ENCODE data around the gene PDPK1.

PDPK1 gene

GRCh38 chr16:2551420-2551889, 13.6 kb downstream of the PDPK1 start:
- TF ChIP-seq TEAD4 (IDR thresholded peaks at IDR 0.05) (peak; percentile 81), CEBPB (IDR thresholded peaks at IDR 0.05) (peak; percentile 95)

GRCh38 chr16:2560798-2561133, 22.9 kb downstream of the PDPK1 start:
- TF ChIP-seq RAD21 (IDR thresholded peaks at IDR 0.05; ENCODE audit: low read depth) = peak; percentile 34; the same call in 1 of the 2 replicates

- no peak for TF ChIP-seq TCF12 (IDR thresholded peaks at IDR 0.05; ENCODE audit: low read depth)
- no peak for TF ChIP-seq USF1 (IDR thresholded peaks at IDR 0.05)
- TF ChIP-seq REST (IDR thresholded peaks at IDR 0.05; ENCODE audit: low read depth) = no peak
- no peak for TF ChIP-seq TEAD4 (IDR thresholded peaks at IDR 0.05)
- no peak for TF ChIP-seq CEBPB (IDR thresholded peaks at IDR 0.05)
- no peak for TF ChIP-seq NFIC (IDR thresholded peaks at IDR 0.05)
- no peak for TF ChIP-seq FOXM1 (IDR thresholded peaks at IDR 0.05; ENCODE audit: borderline replicate concordance, low read depth)
- no peak for TF ChIP-seq RAD21 (IDR thresholded peaks at IDR 0.05; ENCODE audit: low read depth)
- no peak for TF ChIP-seq MAX (IDR thresholded peaks at IDR 0.05)
- no peak for TF ChIP-seq YY1 (IDR thresholded peaks at IDR 0.05; ENCODE audit: low read depth)
- no peak for TF ChIP-seq TAF1 (IDR thresholded peaks at IDR 0.05; ENCODE audit: low read depth)
- TF ChIP-seq EP300 (IDR thresholded peaks at IDR 0.05; ENCODE audit: borderline replicate concordance) = no peak
- TF ChIP-seq ZBTB7A (IDR thresholded peaks at IDR 0.05; ENCODE audit: low read depth) = no peak
- no peak for TF ChIP-seq CREB1 (IDR thresholded peaks at IDR 0.05; ENCODE audit: low read depth)
These were observed 47.2 kb downstream of the PDPK1 start for GRCh38 chr16:2584729-2585650.

- TF ChIP-seq ZBTB7A (IDR thresholded peaks at IDR 0.05; ENCODE audit: low read depth) = no peak
- no peak for TF ChIP-seq CREB1 (IDR thresholded peaks at IDR 0.05; ENCODE audit: low read depth)
- TF ChIP-seq EGR1 (IDR thresholded peaks at IDR 0.05) = no peak
- TF ChIP-seq NFIC (IDR thresholded peaks at IDR 0.05) = no peak
- no peak for TF ChIP-seq TEAD4 (IDR thresholded peaks at IDR 0.05)
- no peak for TF ChIP-seq TAF1 (IDR thresholded peaks at IDR 0.05; ENCODE audit: low read depth)
- no peak for TF ChIP-seq REST (IDR thresholded peaks at IDR 0.05; ENCODE audit: low read depth)
- no peak for TF ChIP-seq FOXM1 (IDR thresholded peaks at IDR 0.05; ENCODE audit: borderline replicate concordance, low read depth)
- TF ChIP-seq YY1 (IDR thresholded peaks at IDR 0.05; ENCODE audit: low read depth) = no peak
- no peak for TF ChIP-seq TCF12 (IDR thresholded peaks at IDR 0.05; ENCODE audit: low read depth)
- TF ChIP-seq RAD21 (IDR thresholded peaks at IDR 0.05; ENCODE audit: low read depth) = no peak
- no peak for TF ChIP-seq MAX (IDR thresholded peaks at IDR 0.05)
- no peak for TF ChIP-seq CEBPB (IDR thresholded peaks at IDR 0.05)
- TF ChIP-seq USF1 (IDR thresholded peaks at IDR 0.05) = no peak
- TF ChIP-seq EP300 (IDR thresholded peaks at IDR 0.05; ENCODE audit: borderline replicate concordance) = no peak
These were observed 47.8 kb downstream of the PDPK1 start for GRCh38 chr16:2585651-2586081.

- TF ChIP-seq NFIC (IDR thresholded peaks at IDR 0.05) = no peak
- TF ChIP-seq EP300 (IDR thresholded peaks at IDR 0.05; ENCODE audit: borderline replicate concordance) = no peak
- no peak for TF ChIP-seq EGR1 (IDR thresholded peaks at IDR 0.05)
- TF ChIP-seq TAF1 (IDR thresholded peaks at IDR 0.05; ENCODE audit: low read depth) = no peak
- TF ChIP-seq YY1 (IDR thresholded peaks at IDR 0.05; ENCODE audit: low read depth) = no peak
- no peak for TF ChIP-seq FOXM1 (IDR thresholded peaks at IDR 0.05; ENCODE audit: borderline replicate concordance, low read depth)
These were observed 48.4 kb downstream of the PDPK1 start for GRCh38 chr16:2586241-2586640.

GRCh38 chr16:2586901-2587480, 49.2 kb downstream of the PDPK1 start:
- TF ChIP-seq NFIC (IDR thresholded peaks at IDR 0.05) (no peak), ZBTB7A (IDR thresholded peaks at IDR 0.05; ENCODE audit: low read depth) (no peak), FOXM1 (IDR thresholded peaks at IDR 0.05; ENCODE audit: borderline replicate concordance, low read depth) (no peak), TAF1 (IDR thresholded peaks at IDR 0.05; ENCODE audit: low read depth) (no peak), MAX (IDR thresholded peaks at IDR 0.05) (no peak), TCF12 (IDR thresholded peaks at IDR 0.05; ENCODE audit: low read depth) (no peak), RAD21 (IDR thresholded peaks at IDR 0.05; ENCODE audit: low read depth) (no peak), REST (IDR thresholded peaks at IDR 0.05; ENCODE audit: low read depth) (no peak), EP300 (IDR thresholded peaks at IDR 0.05; ENCODE audit: borderline replicate concordance) (no peak), YY1 (IDR thresholded peaks at IDR 0.05; ENCODE audit: low read depth) (no peak), EGR1 (IDR thresholded peaks at IDR 0.05) (no peak), TEAD4 (IDR thresholded peaks at IDR 0.05) (no peak), CEBPB (IDR thresholded peaks at IDR 0.05) (no peak), CREB1 (IDR thresholded peaks at IDR 0.05; ENCODE audit: low read depth) (no peak), USF1 (IDR thresholded peaks at IDR 0.05) (no peak)
